HS-27A (cell line): ENCODE results near the gene AP2B1.

Source experiments
- DNase-seq: peaks from one replicate; pipeline ENCODE4 v3.0.0-alpha.2; 2012; ENCODE audit warnings: low read depth, missing footprints

The AP2B1 gene

DNA sequence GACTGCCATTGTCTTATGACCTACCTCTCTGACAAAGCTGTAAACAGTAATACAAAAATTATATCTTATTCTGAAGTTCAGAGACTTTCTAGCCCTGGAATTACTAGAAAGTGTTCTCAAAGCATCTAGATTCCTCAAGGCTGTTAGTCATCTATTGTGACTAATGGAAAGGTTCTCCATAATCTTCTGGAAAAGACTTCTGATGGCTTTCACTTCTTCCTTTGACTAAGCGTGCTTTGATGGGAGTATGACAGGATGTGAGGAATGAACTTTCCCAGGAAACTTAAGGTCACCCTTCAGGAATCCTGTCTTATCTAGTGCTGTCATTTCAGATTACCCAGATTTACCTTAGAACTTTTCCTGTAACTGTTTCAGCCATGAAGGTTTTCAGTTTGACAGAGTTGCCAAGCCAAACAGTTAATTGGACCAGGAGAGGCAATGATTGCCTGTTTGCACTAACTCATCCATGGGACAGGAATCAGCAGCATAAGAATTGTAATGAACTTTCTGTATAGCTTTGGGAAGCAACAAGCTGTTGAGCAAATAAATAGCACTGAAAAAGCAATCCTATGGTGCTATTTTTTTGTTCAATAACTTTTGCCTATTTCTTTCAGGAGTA is 43.5 kb downstream of the AP2B1 start:
- no peak for DNase-seq

- DNase-seq: no peak
These were observed 53.9 kb downstream of the AP2B1 start for GRCh38 chr17:35641032-35641431.

- DNase-seq: no peak
These were observed 58.8 kb downstream of the AP2B1 start for GRCh38 chr17:35645923-35646322.

DNA sequence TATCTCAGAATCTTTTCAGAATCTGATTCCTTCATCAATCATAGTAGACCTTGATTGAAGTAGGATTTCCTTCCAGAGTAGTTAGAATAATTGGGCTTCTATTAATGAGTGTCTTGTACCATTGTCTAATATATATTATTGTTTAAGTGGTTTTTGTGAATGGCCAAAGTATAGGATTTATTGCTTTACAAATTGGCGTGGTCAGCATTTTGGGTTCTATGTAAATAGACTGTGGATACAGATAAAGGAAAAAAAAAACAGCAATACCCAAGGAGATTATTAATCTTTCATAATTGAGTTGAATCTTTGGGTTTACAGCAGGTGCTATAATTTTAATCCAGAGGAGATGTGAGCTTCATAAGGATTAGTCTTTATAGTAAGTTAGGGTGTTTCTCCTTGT is 64.3 kb downstream of the AP2B1 start:
- no peak for DNase-seq

DNA sequence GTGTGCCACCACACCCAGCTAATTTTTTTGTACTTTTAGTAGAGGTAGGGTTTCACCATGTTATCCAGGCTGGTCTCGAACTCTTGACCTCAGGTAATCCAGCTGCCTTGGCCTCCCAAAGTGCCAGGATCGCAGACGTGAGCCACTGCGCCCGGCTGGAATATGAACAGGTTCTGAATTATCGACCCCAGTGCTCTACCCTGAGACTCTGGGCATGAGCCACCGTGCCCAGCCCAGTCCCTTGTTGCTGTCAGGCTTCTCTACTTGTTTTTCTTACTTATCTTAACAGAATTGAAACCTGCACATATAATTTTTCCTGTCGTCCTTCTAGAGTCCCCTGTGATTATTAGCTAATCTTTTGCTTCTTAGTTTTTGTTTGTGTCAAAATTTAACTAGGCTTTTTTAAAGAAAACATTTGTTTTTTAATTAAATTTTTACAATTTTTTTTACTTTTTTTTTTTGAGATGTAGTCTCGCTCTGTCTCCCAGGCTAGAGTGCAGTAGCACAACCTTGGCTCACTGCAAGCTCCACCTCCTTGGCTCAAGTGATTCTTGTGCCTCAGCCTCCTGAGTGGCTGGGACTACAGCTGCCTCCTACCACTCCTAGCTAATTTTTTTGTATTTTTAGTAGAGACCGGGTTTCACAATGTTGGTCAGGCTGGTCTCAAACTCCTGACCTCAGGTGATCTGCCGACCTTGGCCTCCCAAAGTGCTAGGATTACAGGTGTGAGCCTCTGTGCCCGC is 66.7 kb downstream of the AP2B1 start:
- DNase-seq: no peak

DNA sequence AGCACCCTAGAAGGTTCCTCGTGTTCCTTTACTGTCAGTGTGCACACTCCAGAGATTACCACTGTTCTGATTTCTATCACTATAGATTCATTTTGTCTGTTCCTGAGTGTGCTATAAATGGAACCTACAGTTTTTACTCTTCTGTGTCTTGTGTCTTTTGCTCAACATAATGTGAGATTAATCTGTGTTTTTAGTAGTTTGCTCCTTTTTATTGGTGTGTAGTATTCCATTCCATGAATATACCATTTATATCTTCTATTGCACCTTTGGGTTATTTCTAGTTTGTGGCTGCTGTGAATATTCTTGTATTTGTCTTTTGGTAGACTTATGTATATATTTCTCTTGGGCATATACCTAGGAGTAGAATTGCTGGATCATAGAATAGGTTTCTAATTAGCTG is 68.2 kb downstream of the AP2B1 start:
- DNase-seq: no peak

DNA sequence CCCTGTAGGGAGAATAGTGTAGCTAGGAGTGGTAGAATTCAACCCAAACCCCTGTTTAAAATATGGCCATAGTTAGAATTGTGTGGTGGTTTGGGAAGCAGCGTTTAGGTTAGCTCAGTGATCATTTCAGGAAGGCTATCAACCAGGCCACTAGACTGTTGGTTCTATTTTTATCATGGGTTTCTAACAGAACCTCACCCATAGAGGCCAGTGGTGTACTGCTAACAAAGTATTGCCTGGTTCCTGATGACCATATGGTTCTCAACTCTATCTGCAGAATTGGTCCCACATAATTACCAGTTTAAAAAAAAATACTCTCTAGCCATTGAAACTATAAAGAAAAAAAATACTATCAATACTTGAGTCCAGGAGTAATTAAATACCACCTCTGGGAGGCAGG is 73.8 kb downstream of the AP2B1 start:
- DNase-seq: no peak

- no peak for DNase-seq
These were observed 77.6 kb downstream of the AP2B1 start for GRCh38 chr17:35664685-35665084.

GRCh38 chr17:35665662-35666061 is 78.5 kb downstream of the AP2B1 start:
- no peak for DNase-seq

DNA sequence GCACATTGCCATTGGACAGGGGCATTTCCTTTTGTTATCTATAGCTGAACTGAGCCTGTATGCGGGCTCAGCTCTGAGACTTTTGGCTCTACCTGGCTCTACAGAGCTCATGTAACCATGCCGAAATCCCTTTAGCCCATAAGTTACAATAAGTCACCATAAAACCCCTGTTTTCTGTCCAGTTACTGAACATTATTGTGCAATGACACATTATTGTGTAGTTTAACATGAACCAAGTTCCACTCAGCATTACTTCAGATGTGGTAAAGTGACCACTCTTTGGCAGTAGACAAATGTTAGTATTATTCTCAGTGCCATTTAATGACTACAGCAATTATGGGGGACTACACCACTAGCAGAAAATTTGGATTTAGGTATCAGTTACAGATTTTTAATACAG is 78.9 kb downstream of the AP2B1 start:
- DNase-seq: no peak

DNA sequence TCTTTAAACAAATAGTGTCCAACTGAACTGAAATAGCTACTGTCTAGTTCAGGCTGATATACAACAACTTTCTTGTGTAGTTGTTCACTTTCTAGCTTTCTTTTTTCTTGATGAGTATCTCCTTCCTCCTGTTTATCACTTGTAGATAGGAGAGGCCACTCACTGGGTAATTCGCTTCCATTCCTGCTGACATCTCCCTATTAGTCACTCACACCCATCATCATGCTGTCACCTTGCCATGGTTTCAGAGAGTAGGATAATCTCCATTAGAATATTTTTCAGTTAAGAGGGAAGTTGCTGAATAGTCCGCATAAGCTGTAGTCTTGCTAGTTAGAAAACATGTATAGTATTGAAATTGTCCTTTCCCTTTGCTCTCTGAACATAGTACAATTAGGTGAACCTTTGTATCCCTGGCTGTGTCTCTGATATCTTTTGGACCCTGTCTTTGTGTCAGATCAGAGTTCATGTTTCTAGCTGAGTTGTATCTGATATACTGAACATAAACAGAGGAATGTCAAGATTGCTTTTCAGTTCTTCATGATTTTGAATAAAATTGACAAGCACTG is 79.9 kb downstream of the AP2B1 start:
- no peak for DNase-seq

DNA sequence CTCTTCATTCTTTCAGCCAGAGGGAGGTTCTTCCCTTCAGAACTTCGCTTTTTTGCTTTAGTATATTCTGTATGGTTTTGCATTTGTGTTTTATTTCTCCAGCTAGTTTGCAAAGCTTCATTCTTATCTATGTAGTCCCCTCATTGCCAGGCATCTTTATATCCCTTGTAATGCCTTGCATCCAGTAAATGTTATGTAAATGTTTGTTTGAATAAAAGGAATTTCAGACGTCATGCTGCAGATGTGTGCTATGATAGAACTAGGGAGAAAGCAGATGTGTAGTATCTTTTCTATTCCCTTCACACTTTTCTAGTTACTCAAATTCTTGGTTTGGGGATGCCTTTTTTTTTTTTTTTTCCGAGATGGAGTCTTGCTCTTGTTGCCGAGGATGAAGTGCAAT is 81.7 kb downstream of the AP2B1 start:
- DNase-seq: no peak

DNA sequence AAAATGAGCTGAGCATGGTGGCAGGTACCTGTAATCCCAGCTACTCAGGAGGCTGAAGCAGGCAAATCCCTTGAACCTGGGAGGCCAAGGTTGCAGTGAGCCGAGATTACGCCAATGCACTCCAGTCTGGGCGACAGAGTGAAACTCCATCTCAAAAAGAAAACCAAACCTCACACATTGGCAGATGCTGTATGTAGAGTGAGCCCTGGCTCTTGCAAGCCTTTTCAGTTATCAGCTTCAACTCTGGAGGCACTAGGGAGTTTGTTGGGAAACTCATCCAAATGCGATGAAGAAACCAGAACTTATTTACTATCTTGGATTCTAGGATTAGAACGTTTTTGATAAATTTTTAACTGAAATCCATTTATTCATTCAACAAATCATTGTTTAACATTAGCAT is 87.4 kb downstream of the AP2B1 start:
- no peak for DNase-seq

- no peak for DNase-seq
These were observed 89.3 kb downstream of the AP2B1 start for GRCh38 chr17:35676441-35676840.

DNA sequence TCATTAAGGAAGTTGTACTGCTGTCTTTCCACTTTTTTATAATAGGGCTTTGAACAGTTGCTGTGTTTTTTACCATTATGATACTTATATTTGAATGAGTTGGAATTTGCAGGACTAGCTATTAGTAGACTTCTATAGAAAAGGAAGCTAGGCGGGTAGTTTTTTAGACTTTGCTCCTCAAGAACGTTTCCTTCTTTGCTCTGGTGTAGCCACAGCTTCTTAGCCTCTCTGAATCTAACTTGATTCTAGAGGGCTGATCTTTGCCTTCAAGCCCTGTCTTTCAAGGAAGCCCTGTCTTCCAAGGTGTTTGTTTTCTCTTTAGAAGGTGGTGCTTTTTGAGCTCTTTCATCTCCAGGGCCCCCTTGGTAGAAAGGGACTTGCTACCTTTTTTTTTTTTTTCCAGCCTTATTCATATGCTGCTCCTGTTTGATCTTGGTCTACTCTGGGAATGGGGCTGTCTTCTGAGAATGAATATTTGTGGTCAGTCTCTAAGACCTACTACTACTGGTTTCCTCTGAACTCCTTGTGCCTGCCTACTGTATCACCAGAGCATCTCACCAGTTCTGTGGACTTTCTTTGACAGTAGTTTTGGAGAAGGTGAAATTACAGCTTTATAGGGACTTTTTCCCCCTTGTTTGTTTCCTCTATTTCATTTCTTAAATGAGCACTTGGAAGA is 92.0 kb downstream of the AP2B1 start:
- no peak for DNase-seq

GRCh38 chr17:35683591-35683990 is 96.5 kb downstream of the AP2B1 start:
- no peak for DNase-seq

GRCh38 chr17:35684055-35684802 is 97.1 kb downstream of the AP2B1 start:
- no peak for DNase-seq

DNA sequence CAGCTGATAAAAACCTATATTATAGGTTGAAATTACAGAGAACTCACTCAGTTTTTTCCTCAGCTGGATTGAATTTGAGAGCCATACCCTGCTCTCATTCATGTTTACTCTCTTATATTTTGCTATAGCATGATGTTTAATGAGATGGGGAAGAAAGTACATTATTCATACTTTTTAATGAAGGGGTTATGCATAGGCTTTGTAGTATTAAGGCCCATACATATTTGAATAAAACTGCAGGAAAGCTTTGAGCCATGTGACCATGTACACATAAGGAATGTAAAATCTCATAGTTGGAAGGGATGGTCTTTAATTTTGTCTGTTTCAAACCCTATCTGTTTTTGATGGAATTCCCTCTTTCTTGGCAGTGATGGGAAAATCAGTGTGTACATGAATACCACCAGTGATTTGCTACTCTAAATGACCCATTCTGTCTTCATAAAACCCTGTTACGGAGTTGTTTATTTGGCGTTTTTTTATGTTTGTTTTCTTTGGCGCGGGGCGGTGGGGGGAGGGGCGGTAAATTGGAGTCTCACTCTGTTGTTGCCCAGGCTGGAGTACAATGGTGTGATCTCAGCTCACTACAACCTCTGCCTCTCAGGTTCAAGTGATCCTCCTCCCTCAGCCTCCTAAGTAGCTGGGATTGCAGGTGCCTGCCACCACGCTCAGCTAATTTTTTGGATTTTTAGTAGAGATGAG is 105.5 kb downstream of the AP2B1 start:
- DNase-seq: no peak

- no peak for DNase-seq
These were observed 106.5 kb downstream of the AP2B1 start for GRCh38 chr17:35693662-35694061.

DNA sequence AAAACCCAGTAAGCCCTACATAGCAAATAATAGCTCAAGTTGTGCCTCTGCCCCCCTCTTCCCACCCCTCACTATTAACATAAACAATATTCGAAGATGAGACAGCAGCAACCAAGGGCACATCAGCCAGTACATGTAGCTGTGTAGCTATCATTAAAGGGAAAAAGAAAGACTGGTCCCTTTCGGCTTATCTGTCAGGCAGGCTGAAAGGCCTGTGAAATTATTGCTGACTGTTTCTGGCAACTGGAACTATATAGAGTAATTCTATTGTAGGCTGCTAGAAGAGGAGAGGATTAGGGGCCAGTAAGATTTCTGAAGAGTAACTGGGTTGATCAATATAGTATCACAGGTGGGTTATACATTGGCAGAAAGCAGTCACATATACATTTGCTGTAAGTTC is 107.8 kb downstream of the AP2B1 start:
- no peak for DNase-seq

DNA sequence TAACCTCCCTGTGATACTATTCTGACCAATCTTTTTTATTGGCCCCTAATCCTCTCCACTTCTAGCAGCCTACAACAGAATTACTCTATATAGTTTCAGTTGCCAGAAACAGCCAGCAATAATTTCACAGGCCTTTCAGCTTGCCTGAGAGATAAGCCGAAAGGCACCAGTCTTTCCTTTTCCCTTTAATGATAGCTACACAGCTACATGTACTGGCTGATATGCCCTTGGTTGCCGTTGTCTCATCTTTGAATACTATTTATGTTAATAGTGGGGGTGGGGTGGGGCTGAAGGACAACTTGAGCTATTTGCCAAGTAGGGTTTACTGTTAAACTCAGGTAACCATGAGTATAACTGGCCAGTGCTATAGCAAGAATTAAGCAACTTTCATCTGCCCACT is 108.5 kb downstream of the AP2B1 start:
- DNase-seq: no peak

GRCh38 chr17:35698800-35699199 is 111.7 kb downstream of the AP2B1 start:
- no peak for DNase-seq
